WTC11 (cell line): ENCODE results near the gene EXOC4.

Experiments used
- TEAD1 ChIP-seq: sonication (generic); formaldehyde crosslinking; IDR thresholded peaks from 2 replicates; pipeline ENCODE4 v1.8.0; 2022; ENCODE audit warnings: mild to moderate bottlenecking, missing genetic modification reagents
- TP53 ChIP-seq: sonication (generic); formaldehyde crosslinking; IDR thresholded peaks from 2 replicates; pipeline ENCODE4 v1.8.1; 2023; ENCODE audit warnings: mild to moderate bottlenecking, missing genetic modification reagents

GRCh38 chr7:134019251-134019650 lies 766.4 kb downstream of the EXOC4 start:
- TF ChIP-seq TP53, result no peak
- no peak for TF ChIP-seq TEAD1
